Measurements from ENCODE around the gene OIP5.
A peak's percentile ranks its signal among the peaks of the same experiment; 100 is the strongest.

OIP5 gene

DNA sequence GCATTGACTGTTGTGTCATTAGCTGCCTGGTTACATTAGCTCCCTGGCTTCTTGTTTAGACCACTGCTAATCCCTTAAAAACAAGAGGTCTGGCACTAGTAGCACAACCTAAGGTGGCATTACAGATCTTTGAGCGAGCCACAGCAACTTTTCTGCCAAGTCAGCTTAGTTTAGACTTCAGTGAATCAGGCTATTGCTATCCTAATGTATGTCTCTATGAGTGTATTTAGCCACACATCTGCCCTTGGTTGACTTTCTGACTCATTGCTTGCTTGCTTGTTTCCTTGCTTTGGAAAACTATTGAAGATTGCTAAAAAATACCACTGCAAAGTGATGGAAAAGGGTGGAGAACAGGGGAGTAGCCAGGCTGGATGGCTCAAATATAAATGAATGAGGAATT, 51.2 kb downstream of the OIP5 start:
- no CpG with 5 or more reads among the region's 1 CpG for WGBS (ENCODE audit: extremely low coverage, insufficient coverage, insufficient read length)
- Histone ChIP-seq H3K9me3 (ENCODE audit: insufficient read depth, low read depth, low read length) (no peaks in the 10 kb centered on the region), H3K4me2 (ENCODE audit: low read length) (no peak overlapping the region), H3K14ac (ENCODE audit: low read length) (no peak overlapping the region), H2BK120ac (ENCODE audit: insufficient read depth, low read length, poor library complexity) (no peak overlapping the region), H3K27ac (ENCODE audit: low read depth, low read length) (no peak overlapping the region), H2AK5ac (ENCODE audit: low read length) (no peak overlapping the region), H3K27me3 (ENCODE audit: insufficient read depth, low read length) (no peaks in the 10 kb centered on the region), H2BK12ac (ENCODE audit: low read length) (no peak overlapping the region), H3K4me1 (ENCODE audit: control insufficient read depth in 1 of 2, insufficient read depth in 2 of 2, low read length in 2 of 2) (peaks cover 6 to 9% of the 10 kb centered on the region in 2 experiments), H3K4ac (ENCODE audit: low read depth, low read length) (no peak overlapping the region), H3K4me3 (ENCODE audit: low read depth, low read length) (no peak overlapping the region), H3K23ac (ENCODE audit: low read length) (no peak overlapping the region), H3K36me3 (ENCODE audit: control insufficient read depth in 1 of 2, insufficient read depth in 2 of 2, low read length in 2 of 2) (peaks cover 8 to 16% of the 10 kb centered on the region in 2 experiments), H3K18ac (ENCODE audit: low read length) (no peak overlapping the region), H4K8ac (ENCODE audit: low read depth, low read length) (no peak overlapping the region), H4K12ac (ENCODE audit: low read depth, low read length) (no peak overlapping the region), H2AFZ (ENCODE audit: insufficient read depth, low read length, poor library complexity) (no peak overlapping the region), H2BK5ac (ENCODE audit: low read depth, low read length, poor library complexity) (no peak overlapping the region), H4K91ac (ENCODE audit: low read depth, low read length) (no peak overlapping the region), H3K79me2 (ENCODE audit: control insufficient read depth, insufficient read depth, low read length, poor library complexity) (peaks cover 9% of the 10 kb centered on the region), H3K79me1 (ENCODE audit: low read length) (peaks cover 11% of the 10 kb centered on the region), H3K9ac (ENCODE audit: low read length) (peak overlapping the region; percentile 55)
- peak in 1 of 2 donors; percentile 46 for DNase-seq

DNA sequence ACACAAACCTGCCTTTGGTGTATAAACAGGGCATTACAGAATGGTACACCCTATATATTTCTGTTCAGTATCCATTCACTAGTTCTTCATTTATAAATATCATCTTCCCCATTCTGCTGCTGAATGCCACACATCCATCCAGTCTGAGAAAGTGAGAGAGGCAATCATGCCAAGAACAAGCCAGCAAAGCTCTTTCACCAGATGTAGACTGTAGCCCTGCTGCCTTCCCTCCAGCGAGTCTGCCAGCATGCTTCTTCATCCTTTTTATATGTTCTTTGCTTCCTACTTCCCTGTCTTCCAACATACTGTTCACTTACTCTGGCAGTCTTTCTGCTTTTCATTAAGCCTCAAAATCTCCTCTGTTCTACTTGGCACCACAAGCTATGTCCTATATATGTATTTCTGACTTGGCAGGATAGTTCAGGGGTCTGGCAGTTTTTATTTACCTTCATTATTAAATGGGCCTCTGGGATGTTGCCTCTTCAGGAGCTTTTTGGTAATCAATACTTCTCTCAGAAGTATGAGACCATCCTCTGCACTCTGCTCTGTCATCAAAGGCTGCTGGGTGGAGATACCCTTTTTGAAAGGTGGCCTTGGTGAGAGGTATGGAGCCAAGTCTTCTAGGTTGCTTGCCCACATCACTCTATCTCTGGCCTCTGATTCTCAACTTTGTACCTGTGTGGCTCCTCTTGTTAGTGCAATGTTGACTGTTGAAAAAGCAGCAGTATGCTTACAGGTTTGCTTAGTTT, 52.7 kb downstream of the OIP5 start:
- peaks cover 7% of the 10 kb centered on the region for H3K79me2 ChIP-seq (ENCODE audit: control insufficient read depth, insufficient read depth, low read length, poor library complexity)
- no peak overlapping the region for H2BK12ac ChIP-seq (ENCODE audit: low read length)
- H3K9me3 ChIP-seq (ENCODE audit: insufficient read depth, low read depth, low read length), result no peaks in the 10 kb centered on the region
- H2AK5ac ChIP-seq (ENCODE audit: low read length), result no peak overlapping the region
- H3K4me3 ChIP-seq (ENCODE audit: low read depth, low read length), result no peak overlapping the region
- H4K12ac ChIP-seq (ENCODE audit: low read depth, low read length), result no peak overlapping the region
- no peak for DNase-seq
- no peak overlapping the region for H2BK5ac ChIP-seq (ENCODE audit: low read depth, low read length, poor library complexity)
- no peak overlapping the region for H2AFZ ChIP-seq (ENCODE audit: insufficient read depth, low read length, poor library complexity)
- H3K23ac ChIP-seq (ENCODE audit: low read length), result no peak overlapping the region
- WGBS (ENCODE audit: extremely low coverage, insufficient coverage, insufficient read length), result no CpG with 5 or more reads among the region's 1 CpG
- peaks cover 4 to 13% of the 10 kb centered on the region in 2 experiments for H3K36me3 ChIP-seq (ENCODE audit: control insufficient read depth in 1 of 2, insufficient read depth in 2 of 2, low read length in 2 of 2)
- no peak overlapping the region for H3K9ac ChIP-seq (ENCODE audit: low read length)
- H3K14ac ChIP-seq (ENCODE audit: low read length), result no peak overlapping the region
- no peak overlapping the region for H3K4ac ChIP-seq (ENCODE audit: low read depth, low read length)
- no peak overlapping the region for H3K4me2 ChIP-seq (ENCODE audit: low read length)
- H3K27ac ChIP-seq (ENCODE audit: low read depth, low read length), result no peak overlapping the region
- H2BK120ac ChIP-seq (ENCODE audit: insufficient read depth, low read length, poor library complexity), result no peak overlapping the region
- no peak overlapping the region for H4K8ac ChIP-seq (ENCODE audit: low read depth, low read length)
- H3K27me3 ChIP-seq (ENCODE audit: insufficient read depth, low read length), result no peaks in the 10 kb centered on the region
- peaks cover 11% of the 10 kb centered on the region for H3K79me1 ChIP-seq (ENCODE audit: low read length)
- peaks cover 3 to 4% of the 10 kb centered on the region in 2 experiments for H3K4me1 ChIP-seq (ENCODE audit: control insufficient read depth in 1 of 2, insufficient read depth in 2 of 2, low read length in 2 of 2)
- H3K18ac ChIP-seq (ENCODE audit: low read length), result no peak overlapping the region
- no peak overlapping the region for H4K91ac ChIP-seq (ENCODE audit: low read depth, low read length)

DNA sequence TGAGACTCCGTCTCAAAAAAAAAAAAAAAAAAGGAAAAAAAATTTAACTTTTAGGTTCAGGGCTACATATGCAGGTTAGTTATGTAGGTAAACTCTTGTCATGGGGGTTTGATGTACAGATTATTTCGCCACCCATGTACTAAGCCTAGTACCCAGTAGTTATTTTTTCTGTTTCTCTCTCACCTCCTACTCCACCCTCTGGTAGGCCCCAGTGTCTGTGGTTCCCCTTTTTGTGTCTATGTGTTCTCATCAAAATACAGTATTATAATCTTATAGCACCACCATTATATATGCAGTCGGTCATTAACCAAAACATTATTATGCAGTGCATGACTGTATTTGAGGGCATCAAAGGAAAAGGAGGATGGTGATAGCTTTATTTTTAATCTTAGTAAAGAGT, 54.1 kb downstream of the OIP5 start:
- no peak overlapping the region for H2AK5ac ChIP-seq (ENCODE audit: low read length)
- H3K79me1 ChIP-seq (ENCODE audit: low read length), result peaks cover 4% of the 10 kb centered on the region
- H3K4me1 ChIP-seq (ENCODE audit: control insufficient read depth in 1 of 2, insufficient read depth in 2 of 2, low read length in 2 of 2), result peaks cover 3 to 4% of the 10 kb centered on the region in 2 experiments
- peaks cover 7 to 16% of the 10 kb centered on the region in 2 experiments for H3K36me3 ChIP-seq (ENCODE audit: control insufficient read depth in 1 of 2, insufficient read depth in 2 of 2, low read length in 2 of 2)
- H3K79me2 ChIP-seq (ENCODE audit: control insufficient read depth, insufficient read depth, low read length, poor library complexity), result no peaks in the 10 kb centered on the region
- H2BK120ac ChIP-seq (ENCODE audit: insufficient read depth, low read length, poor library complexity), result no peak overlapping the region
- no peak overlapping the region for H3K23ac ChIP-seq (ENCODE audit: low read length)
- no peak overlapping the region for H3K4me2 ChIP-seq (ENCODE audit: low read length)
- H3K4ac ChIP-seq (ENCODE audit: low read depth, low read length), result no peak overlapping the region
- no peak overlapping the region for H3K18ac ChIP-seq (ENCODE audit: low read length)
- H4K8ac ChIP-seq (ENCODE audit: low read depth, low read length), result no peak overlapping the region
- no peak overlapping the region for H2AFZ ChIP-seq (ENCODE audit: insufficient read depth, low read length, poor library complexity)
- H3K4me3 ChIP-seq (ENCODE audit: low read depth, low read length), result no peak overlapping the region
- no peak overlapping the region for H3K9ac ChIP-seq (ENCODE audit: low read length)
- H4K91ac ChIP-seq (ENCODE audit: low read depth, low read length), result no peak overlapping the region
- H4K12ac ChIP-seq (ENCODE audit: low read depth, low read length), result no peak overlapping the region
- H3K27ac ChIP-seq (ENCODE audit: low read depth, low read length), result no peak overlapping the region
- H2BK12ac ChIP-seq (ENCODE audit: low read length), result no peak overlapping the region
- DNase-seq, result no peak
- H2BK5ac ChIP-seq (ENCODE audit: low read depth, low read length, poor library complexity), result no peak overlapping the region
- no peaks in the 10 kb centered on the region for H3K9me3 ChIP-seq (ENCODE audit: insufficient read depth, low read depth, low read length)
- WGBS (ENCODE audit: extremely low coverage, insufficient coverage, insufficient read length), result no CpG with 5 or more reads among the region's 3 CpGs
- no peaks in the 10 kb centered on the region for H3K27me3 ChIP-seq (ENCODE audit: insufficient read depth, low read length)
- no peak overlapping the region for H3K14ac ChIP-seq (ENCODE audit: low read length)

DNA sequence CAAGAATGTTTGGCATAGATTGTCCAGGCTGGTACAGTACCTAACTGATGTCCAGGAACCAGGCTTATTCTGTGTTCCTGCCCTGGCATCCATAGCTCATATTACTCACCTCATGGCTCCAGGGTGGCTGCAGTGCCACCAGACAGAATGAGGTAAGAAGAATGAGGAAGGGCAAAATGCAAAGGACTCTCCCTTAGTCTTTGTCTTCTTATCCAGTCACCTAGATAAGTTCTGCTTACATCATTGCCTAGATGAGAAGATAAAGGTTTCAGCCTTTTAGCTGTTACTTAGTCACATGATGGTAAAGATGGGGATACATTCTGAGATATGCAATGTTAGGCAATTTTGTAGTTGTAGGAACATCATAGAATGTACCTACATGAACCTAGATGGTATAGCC, 55.6 kb downstream of the OIP5 start:
- DNase-seq, result peak; percentile 56 to 90
- H2BK5ac ChIP-seq (ENCODE audit: low read depth, low read length, poor library complexity), result no peak overlapping the region
- H4K91ac ChIP-seq (ENCODE audit: low read depth, low read length), result no peak overlapping the region
- no peak overlapping the region for H2BK120ac ChIP-seq (ENCODE audit: insufficient read depth, low read length, poor library complexity)
- H2AK5ac ChIP-seq (ENCODE audit: low read length), result no peak overlapping the region
- no peak overlapping the region for H4K12ac ChIP-seq (ENCODE audit: low read depth, low read length)
- no peak overlapping the region for H3K4me2 ChIP-seq (ENCODE audit: low read length)
- no peak overlapping the region for H3K23ac ChIP-seq (ENCODE audit: low read length)
- no peaks in the 10 kb centered on the region for H3K79me1 ChIP-seq (ENCODE audit: low read length)
- H3K18ac ChIP-seq (ENCODE audit: low read length), result no peak overlapping the region
- H3K4me1 ChIP-seq (ENCODE audit: control insufficient read depth in 1 of 2, insufficient read depth in 2 of 2, low read length in 2 of 2), result peaks cover 0 to 3% of the 10 kb centered on the region in 2 experiments
- H4K8ac ChIP-seq (ENCODE audit: low read depth, low read length), result no peak overlapping the region
- H3K9me3 ChIP-seq (ENCODE audit: insufficient read depth, low read depth, low read length), result no peaks in the 10 kb centered on the region
- H2BK12ac ChIP-seq (ENCODE audit: low read length), result no peak overlapping the region
- H3K14ac ChIP-seq (ENCODE audit: low read length), result no peak overlapping the region
- no peak overlapping the region for H3K9ac ChIP-seq (ENCODE audit: low read length)
- no peak overlapping the region for H3K4me3 ChIP-seq (ENCODE audit: low read depth, low read length)
- H2AFZ ChIP-seq (ENCODE audit: insufficient read depth, low read length, poor library complexity), result no peak overlapping the region
- H3K27me3 ChIP-seq (ENCODE audit: insufficient read depth, low read length), result no peaks in the 10 kb centered on the region
- H3K79me2 ChIP-seq (ENCODE audit: control insufficient read depth, insufficient read depth, low read length, poor library complexity), result no peaks in the 10 kb centered on the region
- no peak overlapping the region for H3K4ac ChIP-seq (ENCODE audit: low read depth, low read length)
- peaks cover 13 to 19% of the 10 kb centered on the region in 2 experiments for H3K36me3 ChIP-seq (ENCODE audit: control insufficient read depth in 1 of 2, insufficient read depth in 2 of 2, low read length in 2 of 2)
- no peak overlapping the region for H3K27ac ChIP-seq (ENCODE audit: low read depth, low read length)
